Measurements from ENCODE around the gene SMYD3.

Gene SMYD3

GRCh38 chr1:246063013-246063616 is 444.0 kb downstream of the SMYD3 start:
- TF ChIP-seq TAF1 (IDR thresholded peaks at IDR 0.05; ENCODE audit: borderline replicate concordance, insufficient read depth, low read length): no peak
- TF ChIP-seq POLR2AphosphoS5 (IDR thresholded peaks at IDR 0.05; ENCODE audit: low read depth, low read length): no peak
- no peak for TF ChIP-seq FOXP2 (optimal IDR thresholded peaks at IDR 0.05; ENCODE audit: borderline replicate concordance, extremely low read depth, extremely low read length, insufficient read depth)
- TF ChIP-seq REST (IDR thresholded peaks at IDR 0.05; ENCODE audit: insufficient read depth in 1 of 2, low read depth in 2 of 2, low read length in 2 of 2): no peak
- TF ChIP-seq SIN3A (IDR thresholded peaks at IDR 0.05; ENCODE audit: borderline replicate concordance, insufficient read depth, low read length): no peak

GRCh38 chr1:246058466-246058865 is 448.6 kb downstream of the SMYD3 start:
- TF ChIP-seq REST (IDR thresholded peaks at IDR 0.05; ENCODE audit: insufficient read depth in 1 of 2, low read depth in 2 of 2, low read length in 2 of 2) (no peak), SIN3A (IDR thresholded peaks at IDR 0.05; ENCODE audit: borderline replicate concordance, insufficient read depth, low read length) (no peak), FOXP2 (optimal IDR thresholded peaks at IDR 0.05; ENCODE audit: borderline replicate concordance, extremely low read depth, extremely low read length, insufficient read depth) (no peak), POLR2AphosphoS5 (IDR thresholded peaks at IDR 0.05; ENCODE audit: low read depth, low read length) (no peak), TAF1 (IDR thresholded peaks at IDR 0.05; ENCODE audit: borderline replicate concordance, insufficient read depth, low read length) (no peak)

- TF ChIP-seq POLR2AphosphoS5 (IDR thresholded peaks at IDR 0.05; ENCODE audit: low read depth, low read length) (no peak), REST (IDR thresholded peaks at IDR 0.05; ENCODE audit: insufficient read depth in 1 of 2, low read depth in 2 of 2, low read length in 2 of 2) (no peak), TAF1 (IDR thresholded peaks at IDR 0.05; ENCODE audit: borderline replicate concordance, insufficient read depth, low read length) (no peak), FOXP2 (optimal IDR thresholded peaks at IDR 0.05; ENCODE audit: borderline replicate concordance, extremely low read depth, extremely low read length, insufficient read depth) (no peak), SIN3A (IDR thresholded peaks at IDR 0.05; ENCODE audit: borderline replicate concordance, insufficient read depth, low read length) (no peak)
These were observed 454.5 kb downstream of the SMYD3 start for GRCh38 chr1:246052603-246053002.

GRCh38 chr1:246051909-246052518 is 455.1 kb downstream of the SMYD3 start:
- TF ChIP-seq TAF1 (IDR thresholded peaks at IDR 0.05; ENCODE audit: borderline replicate concordance, insufficient read depth, low read length) (no peak), SIN3A (IDR thresholded peaks at IDR 0.05; ENCODE audit: borderline replicate concordance, insufficient read depth, low read length) (no peak), POLR2AphosphoS5 (IDR thresholded peaks at IDR 0.05; ENCODE audit: low read depth, low read length) (no peak), FOXP2 (optimal IDR thresholded peaks at IDR 0.05; ENCODE audit: borderline replicate concordance, extremely low read depth, extremely low read length, insufficient read depth) (no peak), REST (IDR thresholded peaks at IDR 0.05; ENCODE audit: insufficient read depth in 1 of 2, low read depth in 2 of 2, low read length in 2 of 2) (no peak)
